ENCODE results near the gene BICD2. TPM values are rescaled to one million over a fixed set of nuclear protein-coding genes. Genes with fewer than 3 reads are reported as not detected.

The BICD2 gene
- total and polyA plus RNA-seq, 10 of the 15 experiments (the other 5 are each of a cell fraction or from before 2014, with no cell fraction given) = 5.3 to 25.5 (median 14.4) TPM

GRCh38 chr9:92770360-92770995, 5.8 kb upstream of the BICD2 start:
- CTCF ChIA-PET = interaction anchor here (1.2 to 2.0 kb wide), 3 partner anchors 9 to 41 kb away, joined by 3 to 9 read pairs (median 5); no protein-coding TSS in a partner anchor
- Histone ChIP-seq H4K20me1 (ENCODE audit: control insufficient read depth, insufficient read depth) (no peaks in the 10 kb centered on the region), H3K4me2 (ENCODE audit: control insufficient read depth, insufficient read depth) (peak overlapping the region; percentile 47; the same call in 1 of the 2 replicates), H3K27me3 (replicated peaks in 1 of 2; ENCODE audit: control insufficient read depth in 2 of 2, insufficient read depth in 2 of 2, low read length in 1 of 2) (no peaks in the 10 kb centered on the region; a peak in 1 of 4 replicates), H3K4me1 (ENCODE audit: control insufficient read depth, insufficient read depth, low read length) (peaks cover 12% of the 10 kb centered on the region), H3K4me3 (no peak overlapping the region), H3K27ac (ENCODE audit: control insufficient read depth, insufficient read depth) (no peak overlapping the region), H3K9ac (ENCODE audit: control insufficient read depth, insufficient read depth, low read length) (no peak overlapping the region), H3K36me3 (ENCODE audit: control insufficient read depth in 2 of 2, insufficient read depth in 2 of 2, low read length in 1 of 2) (no peaks in the 10 kb centered on the region), H2AFZ (ENCODE audit: control insufficient read depth, low read depth, low read length) (peak overlapping the region; percentile 88), H3K9me3 (replicated peaks; ENCODE audit: control insufficient read depth, insufficient read depth, low read length) (no peaks in the 10 kb centered on the region), H3K79me2 (ENCODE audit: control insufficient read depth, insufficient read depth, low read length) (no peaks in the 10 kb centered on the region)
- TF ChIP-seq SP1 (IDR thresholded peaks at IDR 0.05; ENCODE audit: low read depth, low read length) (no peak), IKZF1 (conservative IDR thresholded peaks at IDR 0.05) (peak; percentile 39; the same call in 1 of the 2 replicates), SPI1 (IDR thresholded peaks at IDR 0.05; ENCODE audit: borderline replicate concordance, insufficient read depth, low read depth, low read length) (peak; percentile 80), PAX5 (IDR thresholded peaks at IDR 0.05; ENCODE audit: borderline replicate concordance, low read depth, low read length) (0 out of 2 replicates have a peak, but pooled peaks have one; percentile 21)
- intact Hi-C loops (cut with micrococcal nuclease; ENCODE audit: unreplicated experiment) (no loop called here), in situ Hi-C loops (cut with MboI) (no loop called here)
- ATAC-seq = peak; percentile 39
- no peak for FAIRE-seq
- no peak for DNase-seq (ENCODE audit: low read depth, low spot score)
- POLR2A ChIA-PET = no interaction called here
- SMC1A ChIA-PET (ENCODE audit: uncharacterized antibody, unreplicated experiment) = interaction anchor here (1.0 kb wide), 1 partner anchor 9 kb away, joined by 4 read pairs; no protein-coding TSS in a partner anchor
- no TSS peak for BruUV-seq (replicated peaks)
- RAD21 ChIA-PET (ENCODE audit: unreplicated experiment) = no interaction called here
- WGBS (ENCODE audit: insufficient coverage, insufficient replicate concordance, low lambda C conversion rate, missing lambda C conversion rate) = 30% methylated on average over 7 of the region's 7 CpGs

DNA sequence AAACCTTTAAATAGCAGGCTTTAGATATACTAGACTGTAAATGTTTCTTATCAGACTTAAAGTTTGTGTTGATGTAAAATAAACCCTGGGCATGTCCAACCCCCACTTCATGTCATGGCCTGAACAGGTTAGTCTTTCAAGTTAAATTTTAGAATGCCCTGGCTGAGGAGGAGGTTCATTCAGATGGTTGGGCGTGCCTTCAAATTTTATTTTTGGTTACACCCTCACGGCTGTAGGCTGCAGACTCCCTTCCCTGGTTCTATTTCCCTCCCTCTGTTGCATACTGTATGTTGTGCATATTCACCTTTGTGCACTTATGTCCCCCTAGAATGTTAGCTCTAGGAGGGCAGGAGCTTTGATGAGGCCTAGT, 5.3 kb upstream of the BICD2 start:
- no peaks in the 10 kb centered on the region; a peak in 1 of 4 replicates for H3K27me3 ChIP-seq (replicated peaks in 1 of 2; ENCODE audit: control insufficient read depth in 2 of 2, insufficient read depth in 2 of 2, low read length in 1 of 2)
- in situ Hi-C loops (cut with MboI) = no loop called here
- WGBS (ENCODE audit: insufficient coverage, insufficient replicate concordance, low lambda C conversion rate, missing lambda C conversion rate) = 62% methylated on average over 2 of the region's 2 CpGs
- H3K79me2 ChIP-seq (ENCODE audit: control insufficient read depth, insufficient read depth, low read length) = no peaks in the 10 kb centered on the region
- H3K27ac ChIP-seq (ENCODE audit: control insufficient read depth, insufficient read depth) = no peak overlapping the region
- H2AFZ ChIP-seq (ENCODE audit: control insufficient read depth, low read depth, low read length) = peak overlapping the region; percentile 88
- intact Hi-C loops (cut with micrococcal nuclease; ENCODE audit: unreplicated experiment) = no loop called here
- H3K9me3 ChIP-seq (replicated peaks; ENCODE audit: control insufficient read depth, insufficient read depth, low read length) = no peaks in the 10 kb centered on the region
- H3K36me3 ChIP-seq (ENCODE audit: control insufficient read depth in 2 of 2, insufficient read depth in 2 of 2, low read length in 1 of 2) = no peaks in the 10 kb centered on the region
- BruUV-seq (replicated peaks) = no TSS peak
- RAD21 ChIA-PET (ENCODE audit: unreplicated experiment) = no interaction called here
- ATAC-seq = no peak
- CTCF ChIA-PET = interaction anchor here (1.2 to 2.0 kb wide), 2 partner anchors 20 to 40 kb away, joined by 5 to 9 read pairs; no protein-coding TSS in a partner anchor
- H3K4me2 ChIP-seq (ENCODE audit: control insufficient read depth, insufficient read depth) = no peak overlapping the region
- H3K4me3 ChIP-seq = no peak overlapping the region
- no peak for DNase-seq (ENCODE audit: low read depth, low spot score)
- no peak for FAIRE-seq
- peaks cover 12% of the 10 kb centered on the region for H3K4me1 ChIP-seq (ENCODE audit: control insufficient read depth, insufficient read depth, low read length)
- no peak overlapping the region for H3K9ac ChIP-seq (ENCODE audit: control insufficient read depth, insufficient read depth, low read length)
- POLR2A ChIA-PET = no interaction called here
- SMC1A ChIA-PET (ENCODE audit: uncharacterized antibody, unreplicated experiment) = interaction anchor here (1.0 kb wide), 1 partner anchor 9 kb away, joined by 4 read pairs; no protein-coding TSS in a partner anchor
- H4K20me1 ChIP-seq (ENCODE audit: control insufficient read depth, insufficient read depth) = no peaks in the 10 kb centered on the region
- TF ChIP-seq IKZF1 (conservative IDR thresholded peaks at IDR 0.05) (no peak), GATAD2B (conservative IDR thresholded peaks at IDR 0.05; ENCODE audit: low read depth) (no peak), ZBTB33 (IDR thresholded peaks at IDR 0.05) (no peak), SUPT20H (IDR thresholded peaks at IDR 0.05; ENCODE audit: borderline replicate concordance, control insufficient read depth, low read depth, low read length) (no peak), KLF5 (IDR thresholded peaks at IDR 0.05; ENCODE audit: partially characterized antibody) (no peak)
- TF ChIP-seq, protein P1, sequence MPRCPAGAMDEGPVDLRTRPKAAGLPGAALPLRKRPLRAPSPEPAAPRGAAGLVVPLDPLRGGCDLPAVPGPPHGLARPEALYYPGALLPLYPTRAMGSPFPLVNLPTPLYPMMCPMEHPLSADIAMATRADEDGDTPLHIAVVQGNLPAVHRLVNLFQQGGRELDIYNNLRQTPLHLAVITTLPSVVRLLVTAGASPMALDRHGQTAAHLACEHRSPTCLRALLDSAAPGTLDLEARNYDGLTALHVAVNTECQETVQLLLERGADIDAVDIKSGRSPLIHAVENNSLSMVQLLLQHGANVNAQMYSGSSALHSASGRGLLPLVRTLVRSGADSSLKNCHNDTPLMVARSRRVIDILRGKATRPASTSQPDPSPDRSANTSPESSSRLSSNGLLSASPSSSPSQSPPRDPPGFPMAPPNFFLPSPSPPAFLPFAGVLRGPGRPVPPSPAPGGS (IDR thresholded peaks at IDR 0.05; ENCODE audit: borderline replicate concordance, insufficient read depth, low read depth, low read length, poor library complexity, severe bottlenecking) = no peak
- TF ChIP-seq, protein P2, sequence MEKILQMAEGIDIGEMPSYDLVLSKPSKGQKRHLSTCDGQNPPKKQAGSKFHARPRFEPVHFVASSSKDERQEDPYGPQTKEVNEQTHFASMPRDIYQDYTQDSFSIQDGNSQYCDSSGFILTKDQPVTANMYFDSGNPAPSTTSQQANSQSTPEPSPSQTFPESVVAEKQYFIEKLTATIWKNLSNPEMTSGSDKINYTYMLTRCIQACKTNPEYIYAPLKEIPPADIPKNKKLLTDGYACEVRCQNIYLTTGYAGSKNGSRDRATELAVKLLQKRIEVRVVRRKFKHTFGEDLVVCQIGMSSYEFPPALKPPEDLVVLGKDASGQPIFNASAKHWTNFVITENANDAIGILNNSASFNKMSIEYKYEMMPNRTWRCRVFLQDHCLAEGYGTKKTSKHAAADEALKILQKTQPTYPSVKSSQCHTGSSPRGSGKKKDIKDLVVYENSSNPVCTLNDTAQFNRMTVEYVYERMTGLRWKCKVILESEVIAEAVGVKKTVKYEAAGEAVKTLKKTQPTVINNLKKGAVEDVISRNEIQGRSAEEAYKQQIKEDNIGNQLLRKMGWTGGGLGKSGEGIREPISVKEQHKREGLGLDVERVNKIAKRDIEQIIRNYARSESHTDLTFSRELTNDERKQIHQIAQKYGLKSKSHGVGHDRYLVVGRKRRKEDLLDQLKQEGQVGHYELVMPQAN (conservative IDR thresholded peaks at IDR 0.05) = no peak
